ENCODE results near the gene PRTN3.
A peak's percentile ranks its signal among the peaks of the same experiment; 100 is the strongest.

Gene PRTN3

GRCh38 chr19:896434-896833 lies 55.6 kb downstream of the PRTN3 start:
- peak overlapping the region; percentile 59; the same call in 1 of the 2 replicates for H3K27ac ChIP-seq
- no peak for DNase-seq (ENCODE audit: low spot score)
- ChIA-PET CTCF (no interaction called here), POLR2A (ENCODE audit: low non-redundant PET) (no interaction called here)
- TF ChIP-seq CTCF (conservative IDR thresholded peaks at IDR 0.05; ENCODE audit: low read depth), result no peak

GRCh38 chr19:896999-897398 lies 56.2 kb downstream of the PRTN3 start:
- TF ChIP-seq CTCF (conservative IDR thresholded peaks at IDR 0.05; ENCODE audit: low read depth), result no peak
- peak overlapping the region; percentile 59; the same call in 1 of the 2 replicates for H3K27ac ChIP-seq
- POLR2A ChIA-PET (ENCODE audit: low non-redundant PET), result interaction anchor here (0.5 kb wide), 1 partner anchor 17 kb away, joined by 4 read pairs; no protein-coding TSS in a partner anchor
- CTCF ChIA-PET, result no interaction called here
- DNase-seq (ENCODE audit: low spot score), result no peak

- H3K27ac ChIP-seq, result peak overlapping the region; percentile 59
- TF ChIP-seq CTCF (conservative IDR thresholded peaks at IDR 0.05; ENCODE audit: low read depth), result no peak
- no peak for DNase-seq (ENCODE audit: low spot score)
- CTCF ChIA-PET, result no interaction called here
- POLR2A ChIA-PET (ENCODE audit: low non-redundant PET), result interaction anchor here (0.5 kb wide), 2 partner anchors 17 to 51 kb away, joined by 4 to 5 read pairs; no protein-coding TSS in a partner anchor
These were observed 56.7 kb downstream of the PRTN3 start for GRCh38 chr19:897442-898039.

Data from RWPE1 (cell line).